ENCODE data around the gene MYBBP1A.
A peak's percentile ranks its signal among the peaks of the same experiment; 100 is the strongest.

DNA sequence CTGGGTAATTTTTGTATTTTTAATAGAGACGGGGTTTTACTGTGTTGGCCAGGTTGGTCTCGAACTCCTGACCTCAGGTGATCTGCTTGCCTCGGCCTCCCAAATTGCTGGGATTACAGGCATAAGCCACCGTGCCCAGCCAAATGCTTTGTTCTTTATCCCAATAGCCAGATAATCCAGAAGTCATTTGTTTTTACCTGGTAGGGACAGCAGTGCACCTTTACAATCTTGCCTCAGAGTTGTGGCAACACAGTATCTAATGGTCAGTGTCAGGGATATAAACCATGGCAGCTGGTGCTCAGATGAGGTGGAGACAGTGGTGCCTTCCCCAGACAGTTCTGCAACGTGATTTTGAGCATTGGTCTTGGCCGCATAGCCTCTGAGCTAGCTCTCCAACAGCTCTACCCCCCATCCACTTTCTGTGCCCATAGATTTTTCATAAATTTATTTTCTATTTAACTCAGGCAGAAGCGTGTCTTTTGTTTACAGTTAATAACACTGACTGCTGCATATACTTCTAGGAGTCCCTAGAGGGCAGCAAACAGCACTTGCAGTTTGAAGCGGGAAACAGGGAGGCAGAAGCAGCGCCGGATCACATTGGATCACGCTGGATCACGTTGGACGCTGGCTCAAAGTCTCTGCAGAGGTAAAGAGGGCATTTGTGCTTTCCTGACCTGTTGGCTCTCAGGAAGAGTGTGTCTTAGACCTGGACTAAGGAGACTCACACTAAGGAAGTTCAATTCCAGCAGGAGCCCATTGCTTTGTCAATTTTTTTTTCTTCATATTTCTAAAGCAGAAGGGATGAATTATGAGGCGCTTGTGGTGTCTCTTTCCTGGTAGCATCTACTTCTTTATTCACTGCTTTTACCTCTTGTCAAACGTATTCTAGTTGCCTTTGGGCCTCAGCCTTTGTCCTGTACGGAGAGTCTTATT lies 10.3 kb upstream of the MYBBP1A start:
- TF ChIP-seq, protein P1, sequence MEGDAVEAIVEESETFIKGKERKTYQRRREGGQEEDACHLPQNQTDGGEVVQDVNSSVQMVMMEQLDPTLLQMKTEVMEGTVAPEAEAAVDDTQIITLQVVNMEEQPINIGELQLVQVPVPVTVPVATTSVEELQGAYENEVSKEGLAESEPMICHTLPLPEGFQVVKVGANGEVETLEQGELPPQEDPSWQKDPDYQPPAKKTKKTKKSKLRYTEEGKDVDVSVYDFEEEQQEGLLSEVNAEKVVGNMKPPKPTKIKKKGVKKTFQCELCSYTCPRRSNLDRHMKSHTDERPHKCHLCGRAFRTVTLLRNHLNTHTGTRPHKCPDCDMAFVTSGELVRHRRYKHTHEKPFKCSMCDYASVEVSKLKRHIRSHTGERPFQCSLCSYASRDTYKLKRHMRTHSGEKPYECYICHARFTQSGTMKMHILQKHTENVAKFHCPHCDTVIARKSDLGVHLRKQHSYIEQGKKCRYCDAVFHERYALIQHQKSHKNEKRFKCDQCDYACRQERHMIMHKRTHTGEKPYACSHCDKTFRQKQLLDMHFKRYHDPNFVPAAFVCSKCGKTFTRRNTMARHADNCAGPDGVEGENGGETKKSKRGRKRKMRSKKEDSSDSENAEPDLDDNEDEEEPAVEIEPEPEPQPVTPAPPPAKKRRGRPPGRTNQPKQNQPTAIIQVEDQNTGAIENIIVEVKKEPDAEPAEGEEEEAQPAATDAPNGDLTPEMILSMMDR (IDR thresholded peaks at IDR 0.05; ENCODE audit: low read depth, low read length, missing input control) = peak; percentile 88
- TF ChIP-seq TAF1 (conservative IDR thresholded peaks at IDR 0.05) = no peak

Measured in liver (tissue), 3 donors.